SK-N-SH (cell line): Measurements from ENCODE around the gene DNASE1L3. TPM values are rescaled to one million over a fixed set of nuclear protein-coding genes. Genes with fewer than 3 reads are reported as not detected.

Experiments
- CTCF ChIA-PET: fragments of 300-600, 350-600 bp; formaldehyde crosslinking; extraction: SDS; loops from one replicate; lab custom pipeline; 2021; lab: Yijun Ruan, JAX
- POLR2A ChIA-PET: fragments of 350-600 bp; sonication (Branson Sonifier 250); formaldehyde crosslinking; extraction: SDS; loops from one replicate; lab custom pipeline; 2020; ENCODE audit warnings: antibody characterized with exemption, inconsistent platforms; lab: Yijun Ruan, JAX
- DNase-seq: peaks from one replicate; pipeline ENCODE4 v3.0.0; 2012
- H2AFZ ChIP-seq: fragments of 200-600 bp; sonication (generic); 2 replicates; pipeline ENCODE4 v1.8.1; 2016; ENCODE audit warnings: antibody characterized with exemption, mild to moderate bottlenecking, low read depth
- H3F3A ChIP-seq: fragments of 200-600 bp; sonication (generic); replicated peaks from 2 replicates; pipeline ENCODE3; 2016; ENCODE audit warnings: antibody characterized with exemption, mild to moderate bottlenecking; ENCODE audit not compliant: insufficient read depth
- H3K27ac ChIP-seq, 2 experiments: fragments of 200-500 bp in 1 of 2; fragments of 200-600 bp in 1 of 2; sonication (Bioruptor generic) in 1 of 2; sonication (generic), shearing (Covaris generic) in 1 of 2; 2 replicates each; pipeline versions ENCODE4 v1.5.1 to v1.6.1; 2014 to 2016; ENCODE audit warnings: low read depth in 2 of 2, inconsistent platforms in 1 of 2, low read length in 1 of 2, mild to moderate bottlenecking in 1 of 2, mixed read lengths in 1 of 2
- H3K27me3 ChIP-seq: fragments of 200-600 bp; sonication (generic), shearing (Covaris generic); 2 replicates; pipeline ENCODE4 v1.6.1; 2016; ENCODE audit warnings: mixed run types; ENCODE audit not compliant: insufficient read depth
- H3K36me3 ChIP-seq, 2 experiments: fragments of 200-500 bp in 1 of 2; fragments of 200-600 bp in 1 of 2; sonication (Bioruptor generic) in 1 of 2; sonication (generic) in 1 of 2; replicated peaks in 1 of 2; 2 replicates each; pipeline versions ENCODE3 to v1.5.1; 2014 to 2016; ENCODE audit warnings: low read length in 1 of 2, mild to moderate bottlenecking in 1 of 2; ENCODE audit not compliant: insufficient read depth in 2 of 2, control insufficient read depth in 1 of 2
- H3K4me1 ChIP-seq, 2 experiments: fragments of 200-500 bp in 1 of 2; fragments of 200-600 bp in 1 of 2; sonication (Bioruptor generic) in 1 of 2; sonication (generic), shearing (Covaris generic) in 1 of 2; 2 replicates each; pipeline versions ENCODE4 v1.5.1 to v1.6.1; 2014 to 2016; ENCODE audit warnings: low read depth in 1 of 2, low read length in 1 of 2, mixed run types in 1 of 2; ENCODE audit not compliant: insufficient read depth in 2 of 2, control insufficient read depth in 1 of 2
- H3K4me2 ChIP-seq: fragments of 200-600 bp; sonication (generic), shearing (Covaris generic); 2 replicates; pipeline ENCODE4 v1.6.1; 2017; ENCODE audit warnings: mixed run types
- H3K4me3 ChIP-seq, 2 experiments: fragments of 200-500 bp in 1 of 2; fragments of 200-600 bp in 1 of 2; sonication (Bioruptor generic) in 1 of 2; sonication (generic), shearing (Covaris generic) in 1 of 2; 2 replicates each; pipeline versions ENCODE4 v1.5.1 to v1.8.1; 2014 to 2016; ENCODE audit warnings: low read depth in 2 of 2, inconsistent platforms in 1 of 2, low read length in 1 of 2, mild to moderate bottlenecking in 1 of 2, mixed read lengths in 1 of 2, moderate library complexity in 1 of 2
- H3K79me2 ChIP-seq: fragments of 200-600 bp; sonication (generic); 2 replicates; pipeline ENCODE4 v1.8.1; 2017; ENCODE audit warnings: mild to moderate bottlenecking; ENCODE audit not compliant: insufficient read depth
- H3K9ac ChIP-seq: fragments of 200-600 bp; sonication (generic); 2 replicates; pipeline ENCODE4 v1.6.1; 2017; ENCODE audit warnings: mixed run types
- H3K9me2 ChIP-seq: fragments of 200-600 bp; sonication (generic); 2 replicates; pipeline ENCODE4 v1.6.1; 2017; ENCODE audit warnings: mixed run types
- H3K9me3 ChIP-seq: fragments of 200-600 bp; sonication (generic); 2 replicates; pipeline ENCODE4 v1.6.1; 2017; ENCODE audit warnings: mixed run types, mild to moderate bottlenecking, moderate library complexity
- H4K20me1 ChIP-seq: fragments of 200-600 bp; sonication (generic); 2 replicates; pipeline ENCODE4 v1.6.1; 2017; ENCODE audit warnings: mild to moderate bottlenecking, mixed run types; ENCODE audit not compliant: insufficient read depth
- EZH2phosphoT487 ChIP-seq: fragments of 200-600 bp; sonication (generic); IDR thresholded peaks from 2 replicates; pipeline ENCODE4 v1.6.1; 2017; ENCODE audit warnings: low read depth, mixed run types, mild to moderate bottlenecking, antibody characterized with exemption, moderate library complexity, borderline replicate concordance
- FOSL2 ChIP-seq: IDR thresholded peaks from 2 replicates; pipeline ENCODE4 v1.4.0; 2012; ENCODE audit warnings: low read depth, mild to moderate bottlenecking, moderate library complexity, borderline replicate concordance
- FOXM1 ChIP-seq: IDR thresholded peaks from 2 replicates; pipeline ENCODE4 v1.4.0; 2012; ENCODE audit warnings: low read depth, mild to moderate bottlenecking
- GATA2 ChIP-seq: sonication (generic); formaldehyde crosslinking; IDR thresholded peaks from 2 replicates; pipeline ENCODE4 v1.5.0; 2020; ENCODE audit warnings: mild to moderate bottlenecking, missing genetic modification reagents
- MAX ChIP-seq: IDR thresholded peaks from 2 replicates; pipeline ENCODE4 v1.4.0; 2012; ENCODE audit warnings: low read depth
- NFIC ChIP-seq: IDR thresholded peaks from 2 replicates; pipeline ENCODE4 v1.4.0; 2012; ENCODE audit warnings: borderline replicate concordance
- NRF1 ChIP-seq: IDR thresholded peaks from 2 replicates; pipeline ENCODE4 v1.6.1; 2012; ENCODE audit warnings: low read depth, mild to moderate bottlenecking, low read length
- RAD21 ChIP-seq: IDR thresholded peaks from 2 replicates; pipeline ENCODE4 v1.6.1; 2012; ENCODE audit warnings: mild to moderate bottlenecking, low read length
- RCOR1 ChIP-seq: fragments of 150-350 bp; IDR thresholded peaks from 2 replicates; pipeline ENCODE4 v1.6.1; 2017; ENCODE audit warnings: antibody characterized with exemption, low read length
- REST ChIP-seq: IDR thresholded peaks from 2 replicates; pipeline ENCODE4 v1.6.1; 2012; ENCODE audit warnings: mild to moderate bottlenecking, low read depth, low read length, moderate library complexity
- TCF12 ChIP-seq: IDR thresholded peaks from 2 replicates; pipeline ENCODE4 v1.4.0; 2012
- TEAD4 ChIP-seq: IDR thresholded peaks from 2 replicates; pipeline ENCODE4 v1.4.0; 2012; ENCODE audit warnings: mild to moderate bottlenecking, borderline replicate concordance; ENCODE audit not compliant: insufficient read depth
- USF1 ChIP-seq: IDR thresholded peaks from 2 replicates; pipeline ENCODE4 v1.4.0; 2012; ENCODE audit warnings: low read depth, borderline replicate concordance
- USF2 ChIP-seq: fragments of 150-350 bp; IDR thresholded peaks from 2 replicates; pipeline ENCODE4 v1.6.1; 2017; ENCODE audit warnings: antibody characterized with exemption, low read length, low read depth, borderline replicate concordance
- WGBS: methylation state at CpG from one replicate; pipeline ENCODE4 v1.1.6; 2017; ENCODE audit warnings: low lambda C conversion rate; 5-methylcytosine and 5-hydroxymethylcytosine counted together
- polyA plus RNA-seq, 3 experiments: library from polyadenylated mRNA; depleted of rRNA; stranded (reverse); fragments of >200 nt; gene quantifications; 2 replicates each; pipeline ENCODE4 v1.2.3, GENCODE V29; 2012

Gene DNASE1L3
- polyA plus RNA-seq, 1 of the 3 experiments (the other 2 are of a cell fraction): not detected

- no peak for TF ChIP-seq RCOR1
Measured at GRCh38 chr3:58242340-58242739, 31.6 kb upstream of the DNASE1L3 start (continued).

GRCh38 chr3:58241306-58242044, 30.7 kb upstream of the DNASE1L3 start:
- Histone ChIP-seq H2AFZ (no peak overlapping the region), H3K9ac (no peak overlapping the region), H3K79me2 (peaks cover 20% of the 10 kb centered on the region; the same call in 1 of the 2 replicates), H4K20me1 (0 out of 2 replicates have a peak, but pooled peaks cover 6% of the 10 kb centered on the region), H3K4me2 (no peak overlapping the region), H3K4me1 (peaks cover 0 to 11% of the 10 kb centered on the region in 2 experiments; a peak in 1 of 4 replicates), H3K4me3 (no peak overlapping the region), H3K27ac (no peak overlapping the region), H3K36me3 (no peaks in the 10 kb centered on the region), H3F3A (no peaks in the 10 kb centered on the region), H3K9me2 (no peaks in the 10 kb centered on the region), H3K9me3 (no peaks in the 10 kb centered on the region), H3K27me3 (no peaks in the 10 kb centered on the region)
- no peak for TF ChIP-seq TEAD4
- no peak for TF ChIP-seq USF2
- TF ChIP-seq TCF12: no peak
- no peak for TF ChIP-seq NFIC
- TF ChIP-seq FOXM1: no peak
- no peak for TF ChIP-seq EZH2phosphoT487
- no peak; the same call in 1 of the 2 replicates for TF ChIP-seq USF1
- TF ChIP-seq MAX: no peak
- TF ChIP-seq REST: no peak
- TF ChIP-seq NRF1: no peak
- TF ChIP-seq GATA2 (CRISPR knock-in tag): no peak
- no peak for TF ChIP-seq FOSL2
- no peak for TF ChIP-seq RAD21
- ChIA-PET POLR2A (no interaction called here), CTCF (interaction anchor here (0.7 to 2.1 kb wide), 7 partner anchors 9 to 1702 kb away, joined by 3 to 5 read pairs (median 3); partner anchors contain the start of gene PXK)
- DNase-seq: no peak
- WGBS: 100% methylated on average over 4 of the region's 4 CpGs
